Glomerular endothelial cell (primary cell): ENCODE measurements around the gene ALG2. TPM values are rescaled to one million over a fixed set of nuclear protein-coding genes. Genes with fewer than 3 reads are reported as not detected.
"Not testable (repeated sequence)": the region's sequence is repeated elsewhere in the genome, so short reads cannot be mapped to it uniquely, and the experiment has no call there.

Experiments used
- DNase-seq: peaks from one replicate; pipeline ENCODE4 v3.0.0-alpha.2; 2011; ENCODE audit warnings: low read depth, low spot score; ENCODE audit errors: extremely low read depth
- total RNA-seq: library from RNA; depleted of rRNA; stranded (reverse); fragments of >200 nt; gene quantifications from 2 replicates; pipeline ENCODE4 v1.2.3, GENCODE V29; 2015

ALG2 gene
- total RNA-seq, 1 donor from 2014 or later, result 43.5 TPM

DNA sequence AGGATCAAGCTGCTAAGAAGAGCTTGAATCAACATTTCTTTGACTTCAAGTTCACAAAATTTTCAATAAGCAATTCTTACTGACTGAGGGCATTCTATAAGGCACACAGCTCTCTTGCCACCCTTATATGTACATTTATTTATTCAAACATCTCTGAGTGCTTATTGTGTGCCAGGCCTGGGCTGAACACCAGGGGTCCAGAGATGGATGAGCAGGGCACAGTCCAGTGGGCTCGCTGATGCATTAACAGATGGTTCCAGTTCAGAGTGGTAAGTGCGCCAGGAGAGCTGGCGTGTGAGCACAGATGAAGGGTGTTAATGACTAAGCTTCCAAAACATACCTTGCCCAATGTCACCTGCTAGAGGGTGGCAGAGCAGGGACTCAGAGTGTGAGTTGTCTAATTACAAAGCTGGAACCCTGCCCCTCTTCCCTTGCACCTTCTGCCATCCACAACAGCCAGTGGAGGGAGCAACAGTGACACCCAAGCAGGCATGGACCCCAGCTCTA, 24.6 kb downstream of the ALG2 start:
- no peak for DNase-seq

DNA sequence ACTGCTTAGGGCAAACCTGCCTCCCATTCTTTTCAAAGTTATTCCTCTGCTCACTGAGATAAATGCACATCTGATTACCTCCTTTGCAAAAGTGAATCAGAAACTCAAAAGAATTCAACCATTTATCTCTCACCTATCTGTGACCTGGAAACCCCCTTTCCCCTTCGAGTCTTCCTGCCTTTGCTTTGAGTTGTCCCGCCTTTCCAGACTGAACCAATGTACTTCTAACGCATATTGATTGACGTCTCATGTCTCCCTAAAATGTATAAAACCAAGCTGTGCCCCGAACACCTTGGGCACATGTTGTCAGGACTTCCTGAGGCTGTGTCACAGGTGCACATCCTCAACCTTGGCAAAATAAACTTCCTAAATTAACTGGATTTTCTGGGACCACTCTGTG, 25.3 kb downstream of the ALG2 start:
- DNase-seq, result not testable (repeated sequence)

DNA sequence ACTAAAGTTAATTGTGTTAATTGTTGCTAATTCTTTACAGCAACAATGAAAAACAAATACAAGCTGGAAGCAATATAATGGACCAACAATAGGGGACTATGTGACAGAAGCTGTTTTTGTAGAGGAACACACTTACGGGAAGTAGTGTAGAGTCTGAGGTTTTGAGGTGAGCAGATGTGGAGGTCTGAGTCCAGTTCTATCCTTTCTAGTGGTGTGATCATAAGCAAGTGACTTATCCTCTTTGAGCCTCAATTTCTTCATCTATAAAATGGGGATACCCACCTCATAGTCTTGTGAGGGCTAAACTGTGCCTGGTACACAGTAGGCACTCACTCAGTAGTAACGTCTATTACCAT, 28.3 kb downstream of the ALG2 start:
- DNase-seq, result no peak

DNA sequence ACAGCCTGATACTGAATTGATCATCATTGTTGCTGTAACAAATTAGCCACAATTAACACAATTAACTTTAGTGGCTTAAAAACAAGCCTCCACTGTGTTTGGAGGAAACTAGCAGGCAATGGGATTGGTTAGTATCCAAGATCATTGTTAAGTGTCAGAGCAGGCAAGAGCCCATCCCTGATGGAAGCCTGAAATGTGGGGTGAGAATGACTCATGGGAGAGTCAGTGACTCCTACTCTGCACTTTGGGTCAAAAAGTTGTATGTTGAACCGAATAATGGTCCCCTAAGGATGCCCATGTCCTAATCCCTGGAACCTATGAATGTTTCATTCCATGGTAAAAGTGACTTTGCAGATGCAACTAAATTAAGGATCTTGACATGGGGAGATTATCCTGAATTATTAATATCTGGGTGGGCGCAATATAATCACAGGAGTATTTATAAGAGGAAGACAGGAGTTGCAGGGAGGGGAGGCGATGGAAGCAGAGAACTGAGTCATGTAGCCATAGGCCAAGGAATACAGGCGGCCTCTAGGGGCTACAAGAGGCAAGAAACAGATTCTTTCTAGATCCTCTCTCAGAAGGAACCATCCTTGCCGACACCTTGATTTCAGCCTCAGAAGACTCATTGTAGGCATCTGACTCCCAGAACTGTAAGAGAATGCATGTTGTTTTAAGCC, 28.8 kb downstream of the ALG2 start:
- DNase-seq, result no peak

DNA sequence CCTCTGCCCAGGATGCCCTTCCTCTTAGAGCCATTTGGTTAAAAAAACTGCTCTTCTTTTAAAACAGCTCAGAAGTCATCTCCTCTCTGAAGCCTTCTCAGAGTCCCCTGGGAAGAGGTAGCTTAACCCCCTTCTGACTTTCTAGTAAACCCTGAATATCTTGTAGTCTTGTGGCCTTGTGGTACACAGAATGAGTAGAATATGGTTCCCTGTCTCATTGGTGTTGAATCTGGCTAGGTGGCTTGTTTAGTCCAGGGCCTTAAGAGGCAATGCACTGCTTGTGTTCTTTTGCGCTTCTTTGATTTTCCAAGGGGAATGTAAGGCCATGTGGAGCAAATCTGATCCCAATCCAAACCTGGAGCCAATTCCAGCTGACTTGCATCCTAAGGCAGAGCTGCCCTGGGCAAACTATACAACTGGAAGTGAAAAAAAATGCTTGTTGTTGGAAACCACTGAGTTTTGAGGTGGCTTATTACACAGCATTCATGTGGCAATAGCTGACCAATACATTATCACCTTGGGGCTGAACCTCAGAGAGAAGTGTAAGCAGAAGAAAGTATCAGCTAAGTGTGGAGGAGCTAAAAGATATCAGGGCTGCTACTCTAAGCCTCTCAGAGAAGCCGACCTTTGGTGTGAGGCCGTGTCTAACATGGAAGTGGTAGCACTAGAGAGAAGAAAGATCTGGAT, 31.0 kb downstream of the ALG2 start:
- DNase-seq, result no peak

DNA sequence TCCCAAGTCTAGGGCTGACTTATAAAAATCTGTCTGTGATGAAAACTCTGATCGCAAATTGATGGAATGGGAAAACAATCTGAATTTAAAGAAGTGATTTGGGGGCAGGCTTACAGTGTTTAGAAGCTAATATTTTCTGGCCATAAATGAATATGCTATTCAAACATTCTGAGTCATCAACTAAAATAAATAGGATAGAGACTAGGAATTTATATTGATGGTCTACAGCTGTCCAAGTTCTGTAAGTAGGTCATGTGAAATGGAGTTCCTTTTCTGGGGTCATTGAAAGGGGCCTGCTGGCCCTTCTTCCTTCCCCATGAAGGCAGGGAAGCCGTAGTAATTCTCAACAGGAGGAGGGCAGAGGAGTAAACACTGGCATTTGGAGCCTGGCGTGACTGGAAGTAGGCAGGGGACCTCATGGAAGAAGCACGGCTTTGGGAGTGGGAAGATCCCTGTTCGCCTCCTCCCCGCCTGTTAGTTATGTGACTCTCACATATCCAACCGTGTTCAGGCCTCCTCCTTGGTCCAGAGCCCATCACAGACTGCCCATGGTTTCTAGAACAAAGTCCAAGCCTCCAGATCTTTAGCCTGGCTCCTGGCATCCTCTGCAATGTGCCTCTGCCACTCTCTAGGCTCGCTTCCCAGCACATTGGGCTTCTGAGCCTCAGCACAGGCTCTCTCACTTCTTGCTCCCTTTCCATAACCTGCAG, 31.7 kb downstream of the ALG2 start:
- no peak for DNase-seq

DNA sequence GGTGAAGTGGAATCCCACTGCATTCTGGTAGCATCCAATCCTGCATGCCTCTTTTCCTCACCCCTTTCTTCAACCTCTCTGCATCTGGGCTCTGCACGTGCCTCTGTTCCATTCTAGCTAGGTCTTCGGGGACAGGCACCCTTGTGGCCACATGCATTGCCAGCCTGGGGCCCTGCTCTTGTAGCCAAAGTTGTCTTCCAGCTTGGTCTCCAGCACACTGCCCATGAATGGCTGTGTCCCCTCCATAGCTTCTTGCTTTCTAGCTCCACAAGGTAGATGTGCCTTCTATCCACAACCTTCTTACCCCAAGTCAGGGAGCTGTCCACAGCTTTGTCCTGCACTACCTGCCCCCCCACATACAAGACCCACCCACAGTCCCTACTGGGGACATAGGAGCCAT, 32.6 kb downstream of the ALG2 start:
- no peak for DNase-seq

DNA sequence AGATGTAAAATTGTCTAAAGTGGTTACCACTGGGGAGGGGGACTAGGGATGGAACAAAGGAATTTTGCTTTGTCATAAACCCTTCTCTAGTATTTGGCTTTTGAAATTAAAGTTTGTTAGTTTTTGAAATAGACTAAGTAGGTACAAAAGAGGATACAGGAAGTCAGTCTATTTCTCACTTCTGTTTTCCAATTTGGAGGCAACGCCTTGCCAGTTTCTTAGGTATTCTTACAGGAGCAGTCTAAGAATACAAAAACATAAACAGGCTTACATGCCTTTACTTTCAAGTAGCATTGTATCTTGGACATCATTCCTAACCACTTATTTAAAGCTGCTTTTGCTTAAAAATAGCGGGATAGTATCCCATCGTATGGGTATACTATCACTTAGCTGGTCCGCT, 34.4 kb downstream of the ALG2 start:
- no peak for DNase-seq

DNA sequence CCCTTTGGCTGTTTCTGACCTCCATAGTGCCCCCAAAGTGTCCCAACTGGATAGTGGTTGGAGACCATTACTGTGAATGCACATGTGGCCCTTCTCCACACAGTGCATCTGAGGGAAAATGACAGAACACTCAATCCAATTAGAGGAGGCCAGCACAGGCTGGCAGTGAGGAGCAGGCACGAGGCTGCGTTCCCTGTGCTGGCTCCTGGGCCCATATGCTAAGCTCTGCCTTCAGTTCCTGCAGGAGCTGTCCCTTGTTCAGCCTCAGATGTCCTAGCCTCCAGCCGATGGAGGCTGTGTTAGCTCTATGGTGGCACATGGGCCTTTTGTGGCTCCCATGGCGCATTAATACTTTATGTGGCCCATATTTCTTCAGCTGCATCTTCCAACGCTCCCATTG, 35.8 kb downstream of the ALG2 start:
- no peak for DNase-seq

DNA sequence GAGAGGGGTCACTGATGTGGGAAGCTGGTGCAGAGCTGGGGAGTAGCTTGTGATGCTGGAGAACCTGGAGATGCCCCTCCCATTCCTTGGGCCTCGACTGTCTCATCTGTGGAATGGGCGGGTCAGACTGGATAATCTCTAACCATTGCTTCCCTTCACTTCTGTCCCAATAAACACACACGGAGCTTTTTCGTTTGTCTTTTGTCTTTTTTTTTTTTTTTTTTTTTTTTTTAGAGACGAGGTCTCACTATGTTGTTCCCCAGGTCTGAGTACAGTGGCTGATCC, 36.5 kb downstream of the ALG2 start:
- DNase-seq, result no peak

DNA sequence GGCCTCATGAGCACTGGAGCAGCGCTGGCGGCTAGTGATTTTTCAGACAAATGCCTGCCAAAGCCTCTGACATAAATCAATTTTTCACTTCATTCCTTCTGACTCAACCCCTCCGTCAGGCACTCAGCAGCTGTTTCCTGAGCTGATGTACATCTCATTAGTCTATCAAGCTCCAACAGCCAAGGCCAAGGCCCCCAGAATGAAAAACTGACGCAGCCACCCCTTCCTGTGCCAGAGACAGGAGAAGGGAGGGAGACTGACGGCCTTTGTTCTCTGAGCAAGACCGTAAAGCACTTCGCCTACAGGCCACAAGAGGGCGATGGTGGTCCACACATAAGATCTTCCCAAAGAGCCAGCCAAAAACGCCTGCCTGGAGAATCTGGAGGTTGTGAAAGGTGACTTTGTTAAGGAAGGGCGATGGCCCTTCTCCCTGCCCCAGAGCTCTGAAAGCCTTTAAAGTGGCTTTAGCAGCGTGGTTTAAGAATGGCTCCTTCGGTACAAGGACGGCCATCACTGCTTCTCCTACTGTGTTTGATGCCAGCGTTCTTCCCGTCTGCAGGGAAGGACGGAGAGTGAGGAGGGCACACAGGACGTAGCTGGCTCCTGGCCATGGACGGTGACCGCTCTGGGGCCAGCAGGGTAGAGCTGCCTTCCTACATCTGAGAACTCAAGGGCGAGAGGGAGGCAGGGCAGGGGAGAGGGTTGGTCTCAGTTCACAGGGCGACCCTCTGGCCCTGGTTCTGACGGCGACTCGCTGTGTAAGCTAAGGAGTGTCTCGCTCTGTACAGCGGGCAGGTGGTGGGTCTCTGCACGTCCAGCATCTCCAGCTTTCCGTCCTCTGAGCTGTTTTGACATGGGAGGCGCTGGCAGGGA, 37.0 kb downstream of the ALG2 start:
- DNase-seq, result peak; percentile 94

DNA sequence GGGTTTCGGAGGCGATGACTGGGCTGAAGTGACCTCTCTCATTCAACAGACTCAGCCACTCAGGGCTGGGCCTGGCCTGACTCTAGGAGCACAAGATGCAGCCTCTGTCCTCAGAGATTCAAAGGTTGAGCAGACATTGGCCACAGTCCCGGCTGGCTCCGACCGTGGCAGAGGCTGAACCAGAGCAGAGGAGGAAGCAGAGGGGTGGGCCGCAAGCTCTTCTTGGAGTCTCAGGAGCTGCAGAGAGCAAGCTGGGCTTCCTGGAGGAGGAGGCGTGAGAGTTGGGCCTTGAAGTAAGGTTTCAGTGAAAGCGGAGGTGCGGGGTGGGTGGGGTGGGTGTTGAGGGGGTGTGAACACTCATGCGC, 37.6 kb downstream of the ALG2 start:
- DNase-seq, result no peak

DNA sequence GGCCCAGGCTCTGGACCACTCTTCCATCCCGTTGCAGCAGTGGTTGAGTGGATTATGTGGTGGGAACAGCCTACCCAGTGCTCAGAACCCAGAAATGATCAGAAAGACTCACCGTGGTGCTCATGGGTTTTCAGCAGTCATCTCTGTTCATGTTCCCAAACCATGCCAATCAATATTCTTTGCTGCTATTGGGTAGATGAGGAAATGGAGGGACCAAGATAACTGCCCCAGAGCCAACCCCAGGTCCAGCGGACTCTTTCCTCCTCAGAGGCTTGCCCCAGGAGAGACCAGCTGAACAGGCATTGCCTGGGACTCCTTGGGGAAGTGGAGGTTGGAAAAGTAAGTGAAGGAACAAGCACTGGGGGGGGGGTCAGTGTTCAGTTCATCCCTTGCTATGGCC, 38.1 kb downstream of the ALG2 start:
- DNase-seq, result no peak

DNA sequence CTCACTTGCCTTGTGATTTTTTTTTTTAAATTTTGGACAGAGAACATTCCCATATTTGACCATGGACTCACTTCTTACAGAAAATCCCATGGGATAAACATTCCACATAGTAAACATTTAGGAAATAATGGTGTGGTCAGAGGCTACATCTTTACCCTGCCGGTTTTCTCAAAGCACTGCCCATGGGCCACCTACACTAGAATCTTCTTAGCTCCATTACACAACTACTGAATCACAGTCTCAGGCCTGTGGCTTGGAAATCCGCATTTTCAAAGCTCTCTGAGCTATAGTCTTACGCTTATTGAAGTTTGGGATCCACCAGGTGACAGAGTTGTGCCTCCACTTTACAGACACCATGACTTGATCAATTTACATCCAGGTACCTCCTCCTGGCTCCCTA, 39.4 kb downstream of the ALG2 start:
- no peak for DNase-seq

DNA sequence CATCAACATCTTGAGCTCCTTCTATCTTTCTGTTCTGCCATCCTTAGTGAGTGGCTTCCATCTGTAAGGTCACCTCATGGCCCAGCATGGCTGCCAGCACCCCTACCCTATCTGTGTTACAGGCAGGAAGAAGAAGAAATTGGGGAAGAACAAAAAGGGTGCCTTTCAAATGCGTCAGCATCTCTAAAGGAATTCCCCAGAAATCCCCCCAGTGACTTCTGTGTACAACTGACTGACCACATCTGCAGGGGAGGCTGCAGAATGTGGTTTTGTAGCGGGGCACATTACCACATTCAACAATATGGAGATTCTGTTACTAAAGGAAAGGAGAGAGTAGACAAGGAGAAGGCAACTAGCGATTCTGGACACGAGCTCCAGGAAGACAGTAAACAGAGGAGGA, 40.1 kb downstream of the ALG2 start:
- no peak for DNase-seq

DNA sequence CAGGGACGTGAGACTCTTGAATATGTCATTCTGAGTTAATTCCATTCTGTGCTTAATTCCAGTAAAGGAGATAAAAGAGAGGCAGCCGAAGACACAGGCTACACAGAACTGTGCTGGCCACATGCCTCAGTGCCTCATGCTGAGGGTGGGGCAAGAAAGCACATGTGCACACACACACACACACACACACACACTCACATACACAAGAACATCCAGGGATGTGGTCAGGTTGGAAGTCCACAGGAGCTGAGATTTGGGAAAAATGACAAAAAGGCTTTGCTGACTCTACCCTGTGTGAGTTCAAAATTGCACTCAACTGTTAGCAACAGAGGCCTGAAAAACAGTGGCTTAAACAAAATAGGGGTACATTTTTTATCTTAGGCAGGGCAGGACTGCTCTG, 40.5 kb downstream of the ALG2 start:
- DNase-seq, result no peak

DNA sequence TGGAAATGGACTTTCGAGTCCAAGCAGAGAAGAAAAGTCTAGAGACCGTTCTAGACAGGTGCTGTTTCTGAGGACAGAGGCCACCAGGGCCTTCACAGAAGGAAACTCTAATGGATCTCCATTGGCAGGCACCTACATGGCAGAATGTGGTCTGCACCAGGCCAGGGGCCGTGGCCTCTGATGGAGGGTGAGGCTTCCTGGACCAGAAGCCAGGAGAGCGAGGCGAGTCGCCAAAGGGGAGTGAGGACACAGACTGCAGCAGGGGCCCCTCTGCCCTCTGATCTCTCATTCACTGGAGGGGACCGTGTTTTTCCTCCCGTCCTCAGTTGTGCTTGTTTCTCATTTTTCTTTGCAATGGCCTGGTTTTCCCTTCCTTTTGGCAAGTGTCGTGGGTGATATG, 41.1 kb downstream of the ALG2 start:
- DNase-seq, result no peak

DNA sequence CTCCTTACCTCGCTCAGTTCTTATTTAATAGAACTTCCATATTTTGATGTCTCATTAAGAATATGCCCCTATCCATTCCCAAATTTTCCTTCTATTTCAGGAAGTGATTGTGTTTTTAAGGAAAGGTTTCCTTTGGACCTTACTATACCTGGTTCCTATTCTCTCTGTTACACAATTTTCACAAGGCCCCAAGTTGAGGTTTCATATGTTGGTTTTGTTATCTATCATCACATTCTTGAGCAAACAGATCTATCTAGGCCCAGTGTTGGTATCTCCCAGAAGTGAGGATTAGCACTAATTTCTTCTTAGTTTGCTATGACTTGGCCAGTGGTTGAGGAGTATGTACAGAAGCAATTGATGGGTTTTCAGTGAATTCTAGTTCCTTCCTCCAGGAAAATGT, 41.5 kb downstream of the ALG2 start:
- DNase-seq, result no peak

DNA sequence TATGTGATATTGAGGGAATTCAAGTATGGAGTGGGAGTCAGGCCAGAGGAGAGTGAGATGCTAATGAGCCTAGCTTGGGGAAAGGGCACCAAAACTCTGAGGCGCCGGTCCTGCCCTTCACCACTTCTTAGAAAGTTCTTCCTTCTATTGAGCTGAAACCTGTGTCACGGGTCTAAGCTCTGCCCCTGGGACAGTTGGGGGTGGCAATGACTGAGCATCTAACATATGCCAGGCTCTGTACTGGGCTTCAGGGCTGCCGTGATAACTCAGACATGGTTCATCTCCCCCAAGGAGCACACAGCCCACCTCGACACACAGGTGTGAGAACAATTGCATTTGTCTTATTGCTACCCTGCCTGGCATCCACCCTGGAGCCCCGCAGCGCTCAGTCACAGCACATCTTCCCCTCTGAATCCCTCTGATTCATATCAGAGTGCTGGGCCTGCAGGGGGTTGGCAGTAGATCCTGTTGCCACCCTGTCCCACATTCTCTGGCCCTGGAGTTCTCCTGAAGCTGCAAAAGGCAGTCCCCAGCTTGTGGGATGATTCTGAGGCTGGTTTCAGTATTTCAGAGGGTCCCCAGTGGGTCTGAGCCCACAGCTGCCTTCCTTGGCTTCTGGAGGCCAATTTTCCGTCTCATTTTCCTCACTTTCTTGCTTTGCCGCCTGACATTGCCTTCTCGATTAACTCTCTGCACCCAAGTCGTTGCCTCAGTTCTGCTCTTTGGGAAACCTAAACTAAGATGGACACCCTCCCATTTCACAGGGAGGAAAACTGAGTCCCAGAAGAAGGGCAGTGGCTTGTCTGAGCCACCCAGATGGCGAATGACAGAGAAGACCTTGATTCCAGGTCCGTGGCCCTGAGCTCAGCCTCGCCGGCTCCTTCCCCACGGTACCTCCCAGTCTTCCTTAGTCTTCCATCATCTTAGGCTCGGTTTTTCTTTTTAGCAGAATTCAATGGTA, 42.5 kb downstream of the ALG2 start:
- no peak for DNase-seq
